H1 (cell line): ENCODE results near the gene NPPA.

Experiments used
- CREB1 ChIP-seq: IDR thresholded peaks from 2 replicates; pipeline ENCODE4 v1.6.1; 2012; ENCODE audit warnings: inconsistent platforms
- CTCF ChIP-seq, 3 experiments: IDR thresholded peaks; 1 replicate in 2 of 3; 2 replicates in 1 of 3; pipeline versions ENCODE4 v1.5.1 to v1.6.1; 2011; ENCODE audit warnings: low read length in 3 of 3, mild to moderate bottlenecking in 3 of 3, inconsistent platforms in 2 of 3, low read depth in 1 of 3, moderate library complexity in 1 of 3; ENCODE audit not compliant: insufficient read depth in 1 of 3; ENCODE audit errors: control extremely low read depth in 1 of 3
- GABPA ChIP-seq: IDR thresholded peaks from 2 replicates; pipeline ENCODE4 v1.6.1; 2011; ENCODE audit warnings: mild to moderate bottlenecking, low read length, moderate library complexity, borderline replicate concordance; ENCODE audit not compliant: insufficient read depth
- KDM4A ChIP-seq: IDR thresholded peaks from one replicate; pipeline ENCODE4 v1.7.1; 2012; ENCODE audit warnings: low read depth, mild to moderate bottlenecking, moderate library complexity, low read length, inconsistent platforms; ENCODE audit not compliant: severe bottlenecking
- MAX ChIP-seq: IDR thresholded peaks from 2 replicates; pipeline ENCODE4 v1.6.1; 2012; ENCODE audit warnings: inconsistent platforms
- PHF8 ChIP-seq: fragments of 200-600 bp; sonication (generic); conservative IDR thresholded peaks from 2 replicates; pipeline ENCODE4 v1.7.1; 2012; ENCODE audit warnings: low read depth, mild to moderate bottlenecking, inconsistent platforms, low read length, moderate library complexity
- POLR2A ChIP-seq, 2 experiments: IDR thresholded peaks; 1 replicate in 1 of 2; 2 replicates in 1 of 2; pipeline ENCODE4 v1.6.1; 2011; ENCODE audit warnings: low read depth in 2 of 2, low read length in 2 of 2, mild to moderate bottlenecking in 2 of 2; ENCODE audit errors: control extremely low read depth in 1 of 2
- POLR2AphosphoS5 ChIP-seq: IDR thresholded peaks from 2 replicates; pipeline ENCODE4 v1.6.1; 2011; ENCODE audit warnings: low read depth, low read length
- RNF2 ChIP-seq: fragments of 200-900, 300-1000 bp; sonication (generic); IDR thresholded peaks from 2 replicates; pipeline ENCODE4 v1.7.1; 2016; ENCODE audit warnings: borderline replicate concordance, low read depth, mild to moderate bottlenecking, antibody characterized with exemption, low read length; ENCODE audit not compliant: poor library complexity, severe bottlenecking; ENCODE audit errors: missing control alignments
- SAP30 ChIP-seq: fragments of 300-600 bp; sonication (generic); IDR thresholded peaks from 2 replicates; pipeline ENCODE4 v1.7.1; 2012; ENCODE audit warnings: low read length, moderate library complexity, mild to moderate bottlenecking, inconsistent platforms; ENCODE audit not compliant: insufficient read depth, insufficient replicate concordance
- SUZ12 ChIP-seq: fragments of 200-600 bp; sonication (generic); IDR thresholded peaks from 2 replicates; pipeline ENCODE4 v1.6.1; 2012; ENCODE audit warnings: mild to moderate bottlenecking, inconsistent platforms, low read length, moderate library complexity, mixed read lengths
- TAF1 ChIP-seq: IDR thresholded peaks from 2 replicates; pipeline ENCODE4 v1.6.1; 2011; ENCODE audit warnings: mild to moderate bottlenecking, low read depth, low read length
- ZNF274 ChIP-seq: IDR thresholded peaks from 2 replicates; pipeline ENCODE4 v1.7.0; 2012; ENCODE audit warnings: low read length, borderline replicate concordance; ENCODE audit errors: extremely low read depth

GRCh38 chr1:11875094-11875493 is 27.5 kb upstream of the NPPA start:
- TF ChIP-seq MAX, result peak; percentile 50; the same call in 1 of the 2 replicates
- TF ChIP-seq POLR2A (IDR thresholded peaks at IDR 0.05; ENCODE audit: control extremely low read depth in 1 of 2, low read depth in 2 of 2, low read length in 2 of 2), result no peak
- TF ChIP-seq SUZ12, result no peak
- no peak for TF ChIP-seq PHF8
- TF ChIP-seq KDM4A, result no peak
- no peak for TF ChIP-seq RNF2
- no peak for TF ChIP-seq POLR2AphosphoS5
- no peak for TF ChIP-seq CREB1
- no peak for TF ChIP-seq ZNF274
- TF ChIP-seq CTCF (IDR thresholded peaks at IDR 0.05; ENCODE audit: control extremely low read depth in 1 of 3, insufficient read depth in 1 of 3, low read depth in 1 of 3, low read length in 3 of 3), result peak; percentile 32 to 49 (median 42)
- TF ChIP-seq GABPA, result no peak
- no peak for TF ChIP-seq TAF1
- no peak for TF ChIP-seq SAP30
